ENCODE results near the gene CRY2.
"Not testable (repeated sequence)": the region's sequence is repeated elsewhere in the genome, so short reads cannot be mapped to it uniquely, and the experiment has no call there.

The CRY2 gene

GRCh38 chr11:45880772-45881570, 33.7 kb downstream of the CRY2 start:
- no peak for DNase-seq

GRCh38 chr11:45881708-45882368, 34.6 kb downstream of the CRY2 start:
- DNase-seq, result no peak

GRCh38 chr11:45884596-45885185, 37.4 kb downstream of the CRY2 start:
- DNase-seq, result no peak

GRCh38 chr11:45885274-45885920, 38.1 kb downstream of the CRY2 start, which contains the start of gene MAPK8IP1:
TSS of gene MAPK8IP1 (plus strand) at chr11:45885651. CDS start at chr11:45885821, 170 bp downstream.
- DNase-seq, result peak in 1 of 2 donors; percentile 34

- no peak for DNase-seq
Measured at GRCh38 chr11:45885921-45886721, 38.8 kb downstream of the CRY2 start.

GRCh38 chr11:45886816-45887520, 39.7 kb downstream of the CRY2 start:
- no peak for DNase-seq

GRCh38 chr11:45887587-45887986, 40.3 kb downstream of the CRY2 start:
- DNase-seq, result no peak

- no peak for DNase-seq
Measured at GRCh38 chr11:45889555-45889954, 42.3 kb downstream of the CRY2 start.

GRCh38 chr11:45889966-45890365, 42.7 kb downstream of the CRY2 start:
- no peak for DNase-seq

GRCh38 chr11:45890886-45891550, 43.7 kb downstream of the CRY2 start:
- DNase-seq, result no peak

- no peak for DNase-seq
Measured at GRCh38 chr11:45892856-45893255, 45.6 kb downstream of the CRY2 start.

- DNase-seq, result no peak
Measured at GRCh38 chr11:45894555-45895247, 47.4 kb downstream of the CRY2 start.

GRCh38 chr11:45895553-45896259, 48.4 kb downstream of the CRY2 start:
- no peak for DNase-seq

GRCh38 chr11:45896422-45896984, 49.2 kb downstream of the CRY2 start:
- DNase-seq, result no peak

GRCh38 chr11:45897556-45897955, 50.3 kb downstream of the CRY2 start:
- no peak for DNase-seq

GRCh38 chr11:45899086-45899447, 51.8 kb downstream of the CRY2 start:
- no peak for DNase-seq

- peak in 1 of 2 donors; percentile 42 for DNase-seq
Measured at GRCh38 chr11:45899448-45900174, 52.3 kb downstream of the CRY2 start.

- DNase-seq, result not testable (repeated sequence)
Measured at GRCh38 chr11:45900175-45900800, 53.0 kb downstream of the CRY2 start.

Measured in bone marrow (tissue), 2 donors.